Pancreas (tissue), 10 donors: Measurements from ENCODE around the gene DPYSL4. TPM values are rescaled to one million over a fixed set of nuclear protein-coding genes. Genes with fewer than 3 reads are reported as not detected.
"Not testable (repeated sequence)": the region's sequence is repeated elsewhere in the genome, so short reads cannot be mapped to it uniquely, and the experiment has no call there.

Source experiments
- ATAC-seq, 4 donors: fragments of 200-7000 bp; cut with Tn5 transposase; one replicate each; pipeline versions ENCODE4 v1.8.0 to v1.9.1; 2020; ENCODE audit warnings: mild to moderate bottlenecking in 4 of 4, moderate library complexity in 4 of 4
- DNase-seq, 6 donors: peaks; one replicate each; pipeline ENCODE4 v3.0.0-alpha.2; 2020
- FAIRE-seq: peaks from 2 replicates; lab custom pipeline; 2012; peaks lifted over from hg19 to GRCh38; lab: Jason Lieb, UNC
- H3K27ac ChIP-seq, 4 donors: fragments of 200-600 bp; sonication (generic); 1 replicate in 3 of 4; 2 replicates in 1 of 4; pipeline versions ENCODE4 v1.5.0 to v1.8.0; 2020
- H3K27me3 ChIP-seq, 4 donors: fragments of 200-600 bp; one replicate each; pipeline ENCODE4 v1.8.0; 2021
- H3K36me3 ChIP-seq, 3 donors: fragments of 200-600 bp; sonication (generic) in 1 of 3; one replicate each; pipeline versions ENCODE4 v1.5.0 to v1.8.0; 2020 to 2021
- H3K4me1 ChIP-seq, 3 donors: fragments of 200-600 bp; one replicate each; pipeline ENCODE4 v1.8.0; 2021
- H3K4me3 ChIP-seq, 4 donors: fragments of 200-600 bp; sonication (generic) in 2 of 4; one replicate each; pipeline versions ENCODE4 v1.5.0 to v1.8.0; 2020 to 2021
- H3K9me3 ChIP-seq, 4 donors: fragments of 200-600 bp; one replicate each; pipeline ENCODE4 v1.8.0; 2021
- WGBS, 2 donors: extraction: QIAGEN DNeasy Blood & Tissue Kit; methylation state at CpG; one replicate each; pipeline ENCODE4 v1.1.7; 2013; 5-methylcytosine and 5-hydroxymethylcytosine counted together
- intact Hi-C, 3 donors: fragments of 100-400 bp; cut with DNase I; formaldehyde crosslinking; loops; one replicate each; pipeline versions ENCODE4 v1.11.1 to v1.14.2; 2022
- polyA plus RNA-seq, 2 donors: library from polyadenylated mRNA; stranded (reverse); fragments of 200-250 nt; gene quantifications; one replicate each; pipeline ENCODE4 v1.2.3, GENCODE V29; 2013
- total RNA-seq, 6 donors: library from RNA; stranded (reverse); fragmentation: NEBNext Ultra II Directional in 4 of 6; extraction: Animal tissue kit (Norgen Biotek cat#: 25700) in 4 of 6; gene quantifications; one replicate each; pipeline versions ENCODE4 v1.2.1 to v1.2.4, GENCODE V29; 2021 to 2023
- TF ChIP-seq, protein P1 (sequence below), 4 donors: fragments of 200-600 bp; sonication (generic) in 3 of 4; IDR thresholded peaks; one replicate each; pipeline versions ENCODE4 v1.5.0 to v1.8.0; 2021; ENCODE audit warnings: antibody characterized with exemption in 4 of 4
- donor health status: healthy with polysubstance abuse.
- donor health status: DM: no; HTN: no; CAD: no; lungs with moderate emphysema.
- donor health status: DM: no; HTN: no; CAD: no.
- donor health status: control.
- donor health status: control.
- donor health status: Bipolar disorder and iron deficiency.
- donor health status: DM: yes; HTN: yes; CAD: no.
- donor health status: DM: no; HTN: no; CAD: no.
- donor health status: DM: no; HTN: no; CAD: no.
- donor health status: DM: yes; HTN: yes; CAD: no.

DPYSL4 gene
- total and polyA plus RNA-seq, 8 donors: 0.46 to 2.8 (median 1.2) TPM

DNA sequence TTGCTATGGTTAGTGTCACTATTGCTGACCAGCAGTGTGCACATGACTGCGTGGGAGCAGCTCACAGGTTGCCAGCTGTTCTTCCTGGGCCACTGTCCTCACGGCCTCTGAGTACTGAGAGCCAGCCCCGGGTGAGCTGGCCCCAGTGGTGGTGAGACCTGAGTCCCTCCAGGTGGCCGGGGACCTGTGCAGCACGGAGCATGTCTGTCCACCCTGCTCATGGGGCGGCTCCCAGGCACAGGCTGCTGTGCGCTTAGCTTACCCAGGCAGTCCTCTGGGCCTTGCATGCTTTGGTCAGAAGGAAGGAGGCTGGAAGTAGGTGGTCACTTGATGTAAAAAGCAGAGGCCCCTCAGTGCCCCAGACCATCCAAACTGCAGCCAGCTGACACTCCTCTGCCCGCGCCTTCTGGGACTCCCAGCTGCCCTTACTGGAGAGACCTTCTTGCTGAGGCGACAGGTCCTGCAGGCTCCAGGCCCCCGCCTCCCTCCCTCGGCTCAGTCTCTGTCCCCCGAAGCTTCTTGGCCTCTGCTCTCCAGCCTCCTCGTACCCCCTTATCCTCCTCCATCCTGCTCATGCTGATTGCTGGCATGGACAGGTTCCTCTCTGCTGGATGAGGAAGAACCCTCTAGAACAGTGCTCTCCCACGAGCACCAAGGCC, 30.9 kb upstream of the DPYSL4 start:
- FAIRE-seq (no peak), DNase-seq (peak in 3 of 6 donors; percentile 18 to 48 (median 45)), ATAC-seq (peak; percentile 24 to 67 (median 40))
- Histone ChIP-seq H3K36me3 (no peaks in the 10 kb centered on the region), H3K27ac (no peak overlapping the region), H3K9me3 (no peaks in the 10 kb centered on the region), H3K4me1 (no peaks in the 10 kb centered on the region), H3K27me3 (no peaks in the 10 kb centered on the region), H3K4me3 (no peak overlapping the region)
- WGBS, 2 donors: 66 to 75% methylated on average over 15 of the region's 15 CpGs
- intact Hi-C loops: no loop called here
- TF ChIP-seq, protein P1, sequence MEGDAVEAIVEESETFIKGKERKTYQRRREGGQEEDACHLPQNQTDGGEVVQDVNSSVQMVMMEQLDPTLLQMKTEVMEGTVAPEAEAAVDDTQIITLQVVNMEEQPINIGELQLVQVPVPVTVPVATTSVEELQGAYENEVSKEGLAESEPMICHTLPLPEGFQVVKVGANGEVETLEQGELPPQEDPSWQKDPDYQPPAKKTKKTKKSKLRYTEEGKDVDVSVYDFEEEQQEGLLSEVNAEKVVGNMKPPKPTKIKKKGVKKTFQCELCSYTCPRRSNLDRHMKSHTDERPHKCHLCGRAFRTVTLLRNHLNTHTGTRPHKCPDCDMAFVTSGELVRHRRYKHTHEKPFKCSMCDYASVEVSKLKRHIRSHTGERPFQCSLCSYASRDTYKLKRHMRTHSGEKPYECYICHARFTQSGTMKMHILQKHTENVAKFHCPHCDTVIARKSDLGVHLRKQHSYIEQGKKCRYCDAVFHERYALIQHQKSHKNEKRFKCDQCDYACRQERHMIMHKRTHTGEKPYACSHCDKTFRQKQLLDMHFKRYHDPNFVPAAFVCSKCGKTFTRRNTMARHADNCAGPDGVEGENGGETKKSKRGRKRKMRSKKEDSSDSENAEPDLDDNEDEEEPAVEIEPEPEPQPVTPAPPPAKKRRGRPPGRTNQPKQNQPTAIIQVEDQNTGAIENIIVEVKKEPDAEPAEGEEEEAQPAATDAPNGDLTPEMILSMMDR (IDR thresholded peaks at IDR 0.05): no peak

DNA sequence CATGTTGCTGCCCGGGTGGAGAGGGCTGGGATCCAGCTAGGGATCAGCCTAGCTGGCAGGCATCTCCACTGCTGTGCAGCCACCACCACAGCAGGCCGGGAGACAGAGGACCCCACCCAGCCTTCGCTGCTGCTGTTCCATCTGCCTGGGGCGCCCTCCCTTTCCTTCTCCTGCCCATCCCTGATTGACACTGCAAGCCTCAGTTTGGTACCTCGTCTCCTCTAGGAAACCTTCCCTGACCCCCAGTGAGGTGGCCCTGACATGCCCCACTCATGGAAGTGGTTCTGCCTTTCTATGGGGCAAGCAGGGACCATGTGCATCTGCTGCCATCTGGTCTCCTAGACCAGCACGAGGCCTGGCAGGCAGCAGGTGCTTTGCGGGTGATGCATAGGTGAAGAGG, 30.4 kb upstream of the DPYSL4 start:
- H3K9me3 ChIP-seq: no peaks in the 10 kb centered on the region
- FAIRE-seq (no peak), ATAC-seq (no peak), DNase-seq (peak in 2 of 6 donors; percentile 9 to 29)
- no peaks in the 10 kb centered on the region for H3K36me3 ChIP-seq
- H3K4me1 ChIP-seq: no peaks in the 10 kb centered on the region
- H3K27ac ChIP-seq: no peak overlapping the region
- intact Hi-C loops: no loop called here
- no peak overlapping the region for H3K4me3 ChIP-seq
- H3K27me3 ChIP-seq: no peaks in the 10 kb centered on the region
- 81 to 86% methylated on average over 7 of the region's 7 CpGs for WGBS, 2 donors
- TF ChIP-seq, protein P1 (IDR thresholded peaks at IDR 0.05): no peak

DNA sequence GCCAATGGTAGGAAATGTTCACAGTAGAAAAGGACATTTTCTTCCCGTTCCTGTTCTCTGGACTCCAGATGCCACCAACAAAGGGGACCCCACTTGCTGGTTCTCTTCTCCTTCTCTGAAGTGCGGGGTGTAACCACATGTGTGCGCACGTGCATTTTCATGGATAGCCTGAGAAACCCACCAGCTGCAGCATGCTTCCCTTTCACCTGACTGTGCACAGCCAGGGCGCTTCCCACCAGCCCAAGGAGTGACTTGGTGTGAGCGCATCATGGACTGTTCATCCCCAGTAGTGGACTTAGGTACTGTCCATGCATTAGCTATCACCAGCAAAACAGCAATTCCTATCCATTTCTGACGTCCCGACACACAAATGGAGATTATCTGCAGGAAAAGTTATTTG, 29.6 kb upstream of the DPYSL4 start:
- 76 to 81% methylated on average over 8 of the region's 8 CpGs for WGBS, 2 donors
- intact Hi-C loops: no loop called here
- H3K4me3 ChIP-seq: no peak overlapping the region
- no peak for DNase-seq
- H3K27ac ChIP-seq: no peak overlapping the region
- H3K9me3 ChIP-seq: no peaks in the 10 kb centered on the region
- TF ChIP-seq, protein P1 (IDR thresholded peaks at IDR 0.05): no peak
- no peaks in the 10 kb centered on the region for H3K36me3 ChIP-seq
- peaks cover 0 to under 1% (median 0%) of the 10 kb centered on the region in 3 donors for H3K4me1 ChIP-seq
- H3K27me3 ChIP-seq: no peaks in the 10 kb centered on the region
- no peak for FAIRE-seq
- ATAC-seq: no peak

DNA sequence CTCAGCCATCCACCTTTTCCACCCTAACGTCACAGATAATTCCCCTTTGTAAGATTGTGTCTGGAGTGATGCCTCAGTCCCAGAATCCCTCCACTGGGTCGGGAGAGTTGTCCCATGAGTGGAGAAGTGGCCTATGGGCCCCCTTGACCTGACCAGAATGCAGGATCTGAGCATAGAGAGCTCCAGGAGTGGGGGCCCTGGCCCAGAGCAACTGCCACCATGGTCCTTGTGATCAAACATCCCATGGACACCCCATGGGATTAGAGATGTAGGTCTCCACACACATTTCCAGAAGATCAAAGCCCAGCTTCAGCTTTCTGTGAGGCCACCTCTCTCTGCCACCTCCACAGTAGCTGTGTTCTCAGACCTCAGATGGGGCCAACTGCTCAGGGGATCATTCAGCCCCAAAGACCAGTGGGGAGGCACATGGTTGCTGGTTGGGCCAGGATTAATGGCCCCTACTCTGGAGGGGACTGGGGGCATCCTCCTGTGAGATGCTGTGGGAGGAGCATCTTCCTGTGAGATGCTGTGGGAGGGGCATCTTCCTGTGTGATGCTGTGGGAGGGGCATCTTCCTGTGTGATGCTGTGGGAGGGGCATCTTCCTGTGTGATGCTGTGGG, 28.5 kb upstream of the DPYSL4 start:
- no peaks in the 10 kb centered on the region for H3K27me3 ChIP-seq
- 54 to 63% methylated on average over 2 of the region's 2 CpGs for WGBS, 2 donors
- H3K4me1 ChIP-seq: peaks cover 0 to 8% (median 0%) of the 10 kb centered on the region in 3 donors
- no peak overlapping the region for H3K4me3 ChIP-seq
- no peaks in the 10 kb centered on the region for H3K9me3 ChIP-seq
- no peaks in the 10 kb centered on the region for H3K36me3 ChIP-seq
- FAIRE-seq: no peak
- TF ChIP-seq, protein P1 (IDR thresholded peaks at IDR 0.05): no peak
- no peak for ATAC-seq
- intact Hi-C loops: no loop called here
- peak in 2 of 6 donors; percentile 16 to 24 for DNase-seq
- H3K27ac ChIP-seq: no peak overlapping the region

DNA sequence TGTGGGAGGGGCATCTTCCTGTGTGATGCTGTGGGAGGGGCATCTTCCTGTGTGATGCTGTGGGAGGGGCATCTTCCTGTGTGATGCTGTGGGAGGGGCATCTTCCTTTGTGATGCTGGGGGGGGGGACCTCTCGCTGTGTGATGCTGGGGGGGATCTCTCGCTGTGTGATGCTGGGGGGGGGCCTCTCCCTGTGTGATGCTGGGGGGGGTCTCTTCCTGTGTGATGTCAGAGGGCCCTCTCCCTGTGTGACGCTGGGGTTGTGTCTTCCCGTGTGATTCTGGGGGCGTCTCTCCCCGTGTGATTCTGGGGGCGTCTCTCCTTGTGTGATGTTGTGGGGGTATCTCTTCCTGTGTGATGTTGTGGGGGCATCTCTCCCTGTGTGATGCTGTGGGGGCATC, 27.9 kb upstream of the DPYSL4 start:
- intact Hi-C loops: no loop called here
- no peak for FAIRE-seq
- Histone ChIP-seq H3K4me3 (no peak overlapping the region), H3K36me3 (no peaks in the 10 kb centered on the region), H3K27me3 (no peaks in the 10 kb centered on the region), H3K27ac (no peak overlapping the region), H3K9me3 (no peaks in the 10 kb centered on the region), H3K4me1 (peaks cover 0 to 8% (median 0%) of the 10 kb centered on the region in 3 donors)
- ATAC-seq: no peak
- TF ChIP-seq, protein P1 (IDR thresholded peaks at IDR 0.05): no peak
- 73 to 86% methylated on average over 6 to 7 of the region's 7 CpGs for WGBS, 2 donors
- no peak for DNase-seq

DNA sequence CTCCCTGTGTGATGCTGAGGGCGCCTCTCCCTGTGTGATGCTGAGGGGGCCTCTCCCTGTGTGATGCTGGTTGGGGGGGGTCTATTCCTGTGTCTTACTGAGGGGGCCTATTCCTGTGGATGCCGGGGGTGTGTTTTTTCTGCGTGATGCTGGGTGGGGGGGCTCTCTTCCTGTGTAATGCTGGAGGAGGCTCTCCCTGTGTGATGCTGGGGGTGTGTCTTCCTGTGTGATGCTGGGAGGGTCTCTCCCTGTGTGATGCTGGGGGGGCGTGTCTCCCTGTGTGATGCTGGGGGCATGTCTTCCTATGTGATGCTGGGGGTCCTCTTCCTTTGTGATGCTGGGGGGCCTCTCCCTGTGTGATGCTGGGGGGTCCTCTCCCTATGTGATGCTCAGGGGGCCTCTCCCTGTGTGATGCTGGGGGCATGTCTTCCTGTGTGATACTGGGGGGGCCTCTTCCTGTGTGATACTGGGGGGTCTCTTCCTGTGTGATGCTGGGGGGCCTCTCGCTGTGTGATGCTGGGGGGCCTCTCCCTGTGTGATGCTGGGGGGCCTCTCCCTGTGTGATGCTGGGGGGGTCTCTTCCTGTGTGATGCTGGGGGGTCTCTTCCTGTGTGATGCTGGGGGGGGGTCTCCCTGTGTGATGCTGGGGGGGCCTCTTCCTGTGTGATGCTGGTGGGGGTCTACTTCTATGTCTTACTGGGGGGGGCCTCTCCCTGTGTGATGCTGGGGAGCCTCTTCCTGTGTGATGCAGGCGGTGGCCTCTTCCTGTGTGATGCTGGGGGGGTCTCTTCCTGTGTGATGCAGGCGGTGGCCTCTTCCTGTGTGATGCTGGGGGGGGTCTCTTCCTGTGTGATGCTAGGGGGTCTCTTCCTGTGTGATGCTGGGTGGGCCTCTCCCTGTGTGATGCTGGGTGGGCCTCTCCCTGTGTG, 27.2 kb upstream of the DPYSL4 start:
- peak in 2 of 6 donors; percentile 19 for DNase-seq
- H3K27ac ChIP-seq, H3K36me3 ChIP-seq, H3K27me3 ChIP-seq, ATAC-seq, FAIRE-seq, intact Hi-C loops, H3K4me1 ChIP-seq, H3K4me3 ChIP-seq, H3K9me3 ChIP-seq: not testable (repeated sequence)
- WGBS, 2 donors: 71 to 74% methylated on average over 5 to 7 of the region's 7 CpGs

DNA sequence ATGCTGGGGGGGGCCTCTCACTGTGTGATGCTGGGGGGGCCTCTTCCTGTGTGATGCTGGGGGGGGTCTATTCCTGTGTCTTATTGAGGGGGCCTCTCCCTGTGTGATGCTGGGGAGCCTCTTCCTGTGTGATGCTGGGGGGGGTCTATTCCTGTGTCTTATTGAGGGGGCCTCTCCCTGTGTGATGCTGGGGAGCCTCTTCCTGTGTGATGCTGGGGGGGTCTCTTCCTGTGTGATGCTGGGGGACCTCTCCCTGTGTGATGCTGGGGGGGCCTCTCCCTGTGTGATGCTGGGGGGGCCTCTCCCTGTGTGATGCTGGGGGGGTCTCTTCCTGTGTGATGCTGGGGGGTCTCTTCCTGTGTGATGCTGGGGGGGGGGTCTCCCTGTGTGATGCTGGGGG, 26.5 kb upstream of the DPYSL4 start:
- H3K9me3 ChIP-seq, H3K27ac ChIP-seq, H3K36me3 ChIP-seq, FAIRE-seq, DNase-seq, H3K4me1 ChIP-seq, H3K27me3 ChIP-seq, H3K4me3 ChIP-seq, intact Hi-C loops, ATAC-seq: not testable (repeated sequence)
